CD14-positive monocyte (primary cell): ENCODE data around the gene ABHD10. TPM values are rescaled to one million over a fixed set of nuclear protein-coding genes. Genes with fewer than 3 reads are reported as not detected.

Experiments
- DNase-seq, 3 donors: peaks; one replicate each; pipeline ENCODE4 v3.0.0-alpha.2; 2011 to 2022
- H2AFZ ChIP-seq: 2 replicates; pipeline ENCODE4 v1.6.0; 2012; ENCODE audit warnings: mild to moderate bottlenecking, low read depth, low read length, inconsistent platforms; ENCODE audit not compliant: insufficient read depth, poor library complexity, severe bottlenecking
- H3K27ac ChIP-seq, 2 donors: 1 replicate in 1 of 2; 2 replicates in 1 of 2; pipeline ENCODE4 v1.5.1; 2012 to 2013; ENCODE audit warnings: low read length in 2 of 2, control low read depth in 1 of 2, inconsistent platforms in 1 of 2, low read depth in 1 of 2, mild to moderate bottlenecking in 1 of 2
- H3K27me3 ChIP-seq, 2 donors: one replicate each; pipeline versions ENCODE4 v1.6.0 to v1.6.1; 2011 to 2013; ENCODE audit warnings: low read length in 2 of 2; ENCODE audit not compliant: control insufficient read depth in 2 of 2, insufficient read depth in 2 of 2
- H3K36me3 ChIP-seq, 2 donors: replicated peaks in 1 of 2; 1 replicate in 1 of 2; 2 replicates in 1 of 2; pipeline versions ENCODE4 v1.5.1 to v1.6.1; 2012 to 2013; ENCODE audit warnings: low read length in 2 of 2, control low read depth in 1 of 2, inconsistent platforms in 1 of 2, mild to moderate bottlenecking in 1 of 2; ENCODE audit not compliant: insufficient read depth in 2 of 2, control insufficient read depth in 1 of 2
- H3K4me1 ChIP-seq, 2 donors: 1 replicate in 1 of 2; 2 replicates in 1 of 2; pipeline versions ENCODE4 v1.5.1 to v1.6.1; 2012 to 2013; ENCODE audit warnings: low read length in 2 of 2, control low read depth in 1 of 2, inconsistent platforms in 1 of 2, mild to moderate bottlenecking in 1 of 2, moderate library complexity in 1 of 2; ENCODE audit not compliant: insufficient read depth in 2 of 2, control insufficient read depth in 1 of 2
- H3K4me2 ChIP-seq: replicated peaks from 2 replicates; pipeline ENCODE3; 2012; ENCODE audit warnings: low read length, moderate library complexity, mild to moderate bottlenecking; ENCODE audit not compliant: poor library complexity, severe bottlenecking; ENCODE audit errors: extremely low read depth
- H3K4me3 ChIP-seq, 3 experiments: fragments of 200-600 bp in 1 of 3; sonication (generic) in 1 of 3; replicated peaks in 1 of 3; 1 replicate in 2 of 3; 2 replicates in 1 of 3; pipeline ENCODE4 v1.5.1; 2011 to 2013; ENCODE audit warnings: low read length in 3 of 3, mild to moderate bottlenecking in 3 of 3, control low read depth in 2 of 3, low read depth in 2 of 3, inconsistent platforms in 1 of 3, moderate library complexity in 1 of 3
- H3K79me2 ChIP-seq: 2 replicates; pipeline ENCODE4 v1.6.0; 2012; ENCODE audit warnings: mild to moderate bottlenecking, control low read depth, inconsistent platforms, low read length, moderate library complexity; ENCODE audit not compliant: insufficient read depth
- H3K9ac ChIP-seq: 2 replicates; pipeline ENCODE4 v1.6.0; 2017; ENCODE audit warnings: low read length, mild to moderate bottlenecking; ENCODE audit not compliant: insufficient read depth, poor library complexity, severe bottlenecking
- H3K9me3 ChIP-seq, 2 donors: replicated peaks in 1 of 2; 1 replicate in 1 of 2; 2 replicates in 1 of 2; pipeline versions ENCODE4 v1.5.1 to v1.6.1; 2012 to 2013; ENCODE audit warnings: low read length in 2 of 2, control low read depth in 1 of 2; ENCODE audit not compliant: control insufficient read depth in 1 of 2, insufficient read depth in 1 of 2
- H4K20me1 ChIP-seq: 2 replicates; pipeline ENCODE4 v1.6.0; 2012; ENCODE audit warnings: mild to moderate bottlenecking, low read length, control low read depth, moderate library complexity; ENCODE audit not compliant: insufficient read depth
- H3K27ac Mint-ChIP-seq, 7 donors: one replicate each; pipeline ENCODE4 v1.8.0; 2020; ENCODE audit warnings: mild to moderate bottlenecking in 7 of 7, mixed read lengths in 7 of 7, moderate library complexity in 6 of 7, inconsistent platforms in 2 of 7
- H3K27me3 Mint-ChIP-seq, 3 donors: one replicate each; pipeline ENCODE4 v1.8.0; 2021 to 2022; ENCODE audit warnings: low read depth in 3 of 3, mild to moderate bottlenecking in 3 of 3, mixed read lengths in 3 of 3, moderate library complexity in 3 of 3, inconsistent platforms in 1 of 3
- H3K36me3 Mint-ChIP-seq, 2 donors: one replicate each; pipeline ENCODE4 v1.8.0; 2020; ENCODE audit warnings: mixed read lengths in 2 of 2, inconsistent platforms in 1 of 2, mild to moderate bottlenecking in 1 of 2
- H3K4me1 Mint-ChIP-seq: one replicate; pipeline ENCODE4 v1.8.0; 2020; ENCODE audit warnings: mild to moderate bottlenecking, mixed read lengths
- H3K4me3 Mint-ChIP-seq, 2 donors: one replicate each; pipeline ENCODE4 v1.8.0; 2020; ENCODE audit warnings: mild to moderate bottlenecking in 2 of 2, mixed read lengths in 2 of 2, moderate library complexity in 1 of 2
- H3K9me3 Mint-ChIP-seq, 7 donors: one replicate each; pipeline ENCODE4 v1.8.0; 2020 to 2022; ENCODE audit warnings: mixed read lengths in 7 of 7, mild to moderate bottlenecking in 6 of 7, moderate library complexity in 6 of 7, inconsistent platforms in 2 of 7
- CTCF ChIP-seq: fragments of 200-600 bp; IDR thresholded peaks from one replicate; pipeline ENCODE4 v1.8.0; 2022; ENCODE audit warnings: antibody characterized with exemption, mild to moderate bottlenecking
- WGBS: methylation state at CpG from one replicate; pipeline ENCODE4 v1.1.5; 2013; ENCODE audit warnings: missing lambda C conversion rate; ENCODE audit not compliant: insufficient coverage; 5-methylcytosine and 5-hydroxymethylcytosine counted together
- intact Hi-C, 2 donors: fragments of 100-400 bp; cut with micrococcal nuclease; formaldehyde crosslinking; loops; one replicate each; pipeline versions ENCODE4 v1.15.0 to v1.15.1; 2023
- polyA plus RNA-seq, 3 donors: library from polyadenylated mRNA; depleted of rRNA in 1 of 3; unstranded in 2 of 3; stranded (reverse) in 1 of 3; fragments of 300-500 nt in 2 of 3; fragments of >200 nt in 1 of 3; fragmentation: Illumina TruSeq in 2 of 3; gene quantifications; 1 replicate in 2 of 3; 2 replicates in 1 of 3; pipeline ENCODE4 v1.2.3, GENCODE V29; 2012 to 2021

Gene ABHD10
- polyA plus RNA-seq, 3 donors = 15.2 to 22.3 (median 17.0) TPM

- no CpG with 5 or more reads among the region's 1 CpG for WGBS
- no peak overlapping the region for H3K27ac ChIP-seq
- H3K79me2 ChIP-seq = no peaks in the 10 kb centered on the region
- no peaks in the 10 kb centered on the region for H3K36me3 Mint-ChIP-seq
- no peaks in the 10 kb centered on the region for H3K9me3 ChIP-seq
- no peak overlapping the region for H3K27ac Mint-ChIP-seq
- intact Hi-C loops = no loop called here
- H2AFZ ChIP-seq = no peak overlapping the region
- no peaks in the 10 kb centered on the region for H3K27me3 Mint-ChIP-seq
- TF ChIP-seq CTCF = no peak
- H3K4me1 Mint-ChIP-seq = peaks cover 7% of the 10 kb centered on the region
- no peaks in the 10 kb centered on the region for H4K20me1 ChIP-seq
- no peaks in the 10 kb centered on the region for H3K4me1 ChIP-seq
- H3K27me3 ChIP-seq = no peaks in the 10 kb centered on the region
- H3K4me3 ChIP-seq = no peak overlapping the region
- no peak for DNase-seq
- peaks cover 0 to 12% (median 5%) of the 10 kb centered on the region in 7 donors for H3K9me3 Mint-ChIP-seq
- H3K4me2 ChIP-seq = no peak overlapping the region
- no peaks in the 10 kb centered on the region for H3K36me3 ChIP-seq
- H3K4me3 Mint-ChIP-seq = no peak overlapping the region
- H3K9ac ChIP-seq = no peak overlapping the region
Observed at GRCh38 chr3:112019716-112020115, 40.9 kb downstream of the ABHD10 start.

DNA sequence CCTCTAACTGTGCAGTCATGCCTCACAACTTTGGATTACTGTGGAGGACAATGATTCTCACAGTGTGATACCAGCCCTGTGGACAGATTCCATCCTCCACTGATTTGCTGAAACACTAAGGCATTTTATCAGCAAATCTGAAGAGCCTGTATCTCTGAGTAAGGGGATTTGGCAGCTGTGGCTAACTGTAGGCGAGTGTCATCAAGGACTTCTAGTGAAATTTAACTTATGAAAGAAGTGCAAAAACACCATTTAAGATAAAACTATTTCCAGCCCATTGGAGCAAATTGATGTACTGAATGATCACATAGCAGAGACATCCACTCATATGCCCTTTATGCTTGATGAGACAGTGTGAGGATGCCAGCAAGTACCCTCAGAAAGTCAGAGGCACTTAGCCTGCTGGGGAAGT lies 41.9 kb downstream of the ABHD10 start:
- Histone ChIP-seq H3K4me1 (no peaks in the 10 kb centered on the region), H3K9ac (no peak overlapping the region), H3K4me2 (no peak overlapping the region), H2AFZ (no peak overlapping the region), H3K4me3 (no peak overlapping the region), H3K79me2 (no peaks in the 10 kb centered on the region), H3K36me3 (no peaks in the 10 kb centered on the region), H4K20me1 (no peaks in the 10 kb centered on the region), H3K27me3 (no peaks in the 10 kb centered on the region), H3K9me3 (no peaks in the 10 kb centered on the region), H3K27ac (no peak overlapping the region)
- no peak for DNase-seq
- peaks cover 7% of the 10 kb centered on the region for H3K4me1 Mint-ChIP-seq
- no peak overlapping the region for H3K4me3 Mint-ChIP-seq
- no peak overlapping the region for H3K27ac Mint-ChIP-seq
- WGBS = no CpG with 5 or more reads among the region's 1 CpG
- H3K9me3 Mint-ChIP-seq = peaks cover 0 to 12% (median 5%) of the 10 kb centered on the region in 7 donors
- no peaks in the 10 kb centered on the region for H3K27me3 Mint-ChIP-seq
- intact Hi-C loops = no loop called here
- H3K36me3 Mint-ChIP-seq = no peaks in the 10 kb centered on the region
- TF ChIP-seq CTCF = no peak
